Naive thymus-derived CD4-positive, alpha-beta T cell (primary cell): Measurements from ENCODE around the gene PDGFRA. TPM values are rescaled to one million over a fixed set of nuclear protein-coding genes. Genes with fewer than 3 reads are reported as not detected.

Experiments
- ATAC-seq: fragments of 150-1000 bp; cut with Tn5 transposase; 2 replicates; pipeline ENCODE4 v1.10.0; 2021; ENCODE audit warnings: mild to moderate bottlenecking, moderate library complexity
- CTCF ChIA-PET: fragments of 350-600 bp; sonication (Branson Sonifier 250); formaldehyde crosslinking; loops from one replicate; lab custom pipeline; 2021; ENCODE audit warnings: antibody characterized with exemption; lab: Charles Lee
- POLR2A ChIA-PET: fragments of 350-600 bp; sonication (Branson Sonifier 250); formaldehyde crosslinking; loops from one replicate; lab custom pipeline; 2021; ENCODE audit warnings: antibody characterized with exemption, inconsistent platforms; lab: Charles Lee
- DNase-seq, 9 donors: peaks; one replicate each; pipeline versions ENCODE4 v3.0.0 to v3.0.0-alpha.2; 2020 to 2022; ENCODE audit warnings: mixed read lengths in 1 of 9
- H3K27ac ChIP-seq: one replicate; pipeline ENCODE4 v1.7.0; 2013; ENCODE audit warnings: mild to moderate bottlenecking, low read depth, low read length, moderate library complexity
- H3K27me3 ChIP-seq, 2 donors: one replicate each; pipeline ENCODE4 v1.7.0; 2013; ENCODE audit warnings: low read length in 2 of 2, mild to moderate bottlenecking in 2 of 2, moderate library complexity in 2 of 2; ENCODE audit not compliant: control insufficient read depth in 2 of 2, insufficient read depth in 2 of 2
- H3K36me3 ChIP-seq, 3 experiments: 1 replicate in 2 of 3; 2 replicates in 1 of 3; pipeline ENCODE4 v1.7.0; 2013; ENCODE audit warnings: low read length in 3 of 3, mild to moderate bottlenecking in 3 of 3, moderate library complexity in 1 of 3; ENCODE audit not compliant: insufficient read depth in 3 of 3, control insufficient read depth in 2 of 3
- H3K4me1 ChIP-seq, 2 donors: one replicate each; pipeline ENCODE4 v1.7.0; 2013; ENCODE audit warnings: low read length in 2 of 2, mild to moderate bottlenecking in 2 of 2, moderate library complexity in 1 of 2; ENCODE audit not compliant: control insufficient read depth in 2 of 2, insufficient read depth in 2 of 2
- H3K4me3 ChIP-seq: 2 replicates; pipeline ENCODE4 v1.7.0; 2013; ENCODE audit warnings: mild to moderate bottlenecking, low read length
- H3K9me3 ChIP-seq, 3 experiments: 1 replicate in 2 of 3; 2 replicates in 1 of 3; pipeline ENCODE4 v1.7.0; 2013; ENCODE audit warnings: low read length in 3 of 3; ENCODE audit not compliant: control insufficient read depth in 2 of 3
- H3K27ac Mint-ChIP-seq, 9 donors: one replicate each; pipeline ENCODE4 v1.8.0; 2020 to 2022; ENCODE audit warnings: mixed read lengths in 9 of 9, mild to moderate bottlenecking in 8 of 9, moderate library complexity in 5 of 9, inconsistent platforms in 2 of 9
- H3K27me3 Mint-ChIP-seq, 5 donors: one replicate each; pipeline ENCODE4 v1.8.0; 2021 to 2022; ENCODE audit warnings: mixed read lengths in 5 of 5, mild to moderate bottlenecking in 1 of 5
- H3K36me3 Mint-ChIP-seq, 5 donors: one replicate each; pipeline ENCODE4 v1.8.0; 2020 to 2022; ENCODE audit warnings: mixed read lengths in 5 of 5, mild to moderate bottlenecking in 3 of 5, inconsistent platforms in 1 of 5
- H3K4me1 Mint-ChIP-seq, 7 donors: one replicate each; pipeline ENCODE4 v1.8.0; 2020 to 2022; ENCODE audit warnings: mixed read lengths in 7 of 7, mild to moderate bottlenecking in 3 of 7, inconsistent platforms in 1 of 7
- H3K4me3 Mint-ChIP-seq, 10 donors: one replicate each; pipeline ENCODE4 v1.8.0; 2020 to 2022; ENCODE audit warnings: mild to moderate bottlenecking in 10 of 10, mixed read lengths in 10 of 10, moderate library complexity in 6 of 10, inconsistent platforms in 2 of 10
- H3K9me3 Mint-ChIP-seq, 11 donors: one replicate each; pipeline ENCODE4 v1.8.0; 2020 to 2022; ENCODE audit warnings: mixed read lengths in 11 of 11, mild to moderate bottlenecking in 4 of 11, inconsistent platforms in 1 of 11, moderate library complexity in 1 of 11
- intact Hi-C, 2 donors: fragments of 100-400 bp; cut with micrococcal nuclease; formaldehyde crosslinking; loops; one replicate each; pipeline ENCODE4 v1.15.1; 2023
- polyA plus RNA-seq, 2 donors: library from polyadenylated mRNA; unstranded; fragments of 300-500 nt; fragmentation: Illumina TruSeq; gene quantifications; one replicate each; pipeline ENCODE4 v1.2.3, GENCODE V29; 2021
- total RNA-seq, 6 experiments: library from RNA in 5 of 6; stranded (reverse) in 5 of 6; gene quantifications; 1 replicate in 5 of 6; 2 replicates in 1 of 6; pipeline ENCODE4 v1.2.3 and lab custom pipeline; 2021 to 2026

Gene PDGFRA
- total and polyA plus RNA-seq, 7 experiments from 2014 or later, result 1.9 TPM; not detected in 6

GRCh38 chr4:54268151-54268550 is 39.1 kb downstream of the PDGFRA start:
- H3K9me3 ChIP-seq, result no peaks in the 10 kb centered on the region
- no peak overlapping the region for H3K4me3 Mint-ChIP-seq
- no peaks in the 10 kb centered on the region for H3K4me1 ChIP-seq
- no peaks in the 10 kb centered on the region for H3K27me3 ChIP-seq
- intact Hi-C loops, result no loop called here
- ChIA-PET POLR2A (no interaction called here), CTCF (no interaction called here)
- peaks cover 0 to 29% (median 14%) of the 10 kb centered on the region in 5 donors for H3K27me3 Mint-ChIP-seq
- no peak overlapping the region for H3K27ac Mint-ChIP-seq
- DNase-seq (no peak), ATAC-seq (no peak)
- no peaks in the 10 kb centered on the region for H3K4me1 Mint-ChIP-seq
- no peak overlapping the region for H3K4me3 ChIP-seq
- H3K36me3 ChIP-seq, result no peaks in the 10 kb centered on the region
- no peak overlapping the region for H3K27ac ChIP-seq
- H3K9me3 Mint-ChIP-seq, result peaks cover 0 to 2% (median 0%) of the 10 kb centered on the region in 11 donors
- peaks cover 0 to 3% (median 0%) of the 10 kb centered on the region in 5 donors for H3K36me3 Mint-ChIP-seq

DNA sequence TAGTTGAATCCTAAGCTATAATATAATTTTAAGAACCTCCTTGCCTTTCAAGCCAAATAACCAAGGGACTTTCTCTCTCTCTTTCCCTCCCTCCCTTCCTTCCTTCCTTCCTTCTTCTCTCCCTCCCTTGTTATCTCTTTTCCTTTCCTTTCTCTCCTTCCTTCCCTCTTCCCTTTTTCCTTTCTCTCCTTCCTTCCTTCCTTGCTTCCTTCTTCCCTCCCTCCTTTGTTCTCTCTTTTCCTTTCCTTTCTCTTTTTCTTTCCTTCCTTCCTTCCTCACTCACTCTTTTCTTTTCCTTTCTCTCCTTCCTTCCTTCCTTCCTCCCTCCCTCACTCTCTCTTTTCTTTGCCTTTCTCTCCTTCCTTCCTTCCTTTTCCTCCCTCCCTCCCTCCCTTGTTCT is 42.4 kb downstream of the PDGFRA start:
- peaks cover 0 to 4% of the 10 kb centered on the region in 2 donors for H3K27me3 ChIP-seq
- ChIA-PET CTCF (interaction anchor here (1.2 kb wide), 1 partner anchor 38 kb away, joined by 3 read pairs; no protein-coding TSS in a partner anchor), POLR2A (no interaction called here)
- H3K4me1 ChIP-seq, result no peaks in the 10 kb centered on the region
- H3K4me1 Mint-ChIP-seq, result peaks cover 0 to 7% (median 0%) of the 10 kb centered on the region in 7 donors
- H3K4me3 ChIP-seq, result no peak overlapping the region
- peaks cover 0 to 45% (median 34%) of the 10 kb centered on the region in 5 donors for H3K27me3 Mint-ChIP-seq
- H3K27ac Mint-ChIP-seq, result no peak overlapping the region
- H3K9me3 ChIP-seq, result no peaks in the 10 kb centered on the region
- no peak overlapping the region for H3K27ac ChIP-seq
- no peak for DNase-seq
- no peak for ATAC-seq
- H3K36me3 Mint-ChIP-seq, result peaks cover 0 to 3% (median 0%) of the 10 kb centered on the region in 5 donors
- H3K36me3 ChIP-seq, result no peaks in the 10 kb centered on the region
- H3K9me3 Mint-ChIP-seq, result peaks cover 0 to 3% (median 0%) of the 10 kb centered on the region in 11 donors
- intact Hi-C loops, result no loop called here
- no peak overlapping the region for H3K4me3 Mint-ChIP-seq

DNA sequence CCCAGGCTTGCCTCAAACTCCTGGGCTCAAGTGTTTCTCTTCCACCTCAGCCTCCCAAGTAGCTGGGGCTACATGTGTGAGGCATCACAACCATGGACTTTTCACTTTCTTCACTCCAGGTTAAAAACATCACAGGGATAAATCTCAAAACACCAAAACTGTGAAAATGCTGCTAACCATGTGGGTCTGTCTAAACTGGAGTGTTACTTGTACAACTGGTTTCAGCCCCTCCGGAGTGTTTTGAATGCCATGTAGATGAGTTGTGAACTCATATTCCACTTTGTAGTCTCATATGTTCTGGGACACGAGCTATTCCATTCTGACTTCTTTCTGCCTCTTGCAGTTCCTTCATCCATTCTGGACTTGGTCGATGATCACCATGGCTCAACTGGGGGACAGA is 43.0 kb downstream of the PDGFRA start:
- Mint-ChIP-seq H3K36me3 (peaks cover 0 to 3% (median 0%) of the 10 kb centered on the region in 5 donors), H3K27ac (no peak overlapping the region), H3K4me3 (no peak overlapping the region), H3K9me3 (peaks cover 0 to 3% (median 0%) of the 10 kb centered on the region in 11 donors), H3K27me3 (peaks cover 0 to 48% (median 34%) of the 10 kb centered on the region in 5 donors), H3K4me1 (peaks cover 0 to 8% (median 0%) of the 10 kb centered on the region in 7 donors)
- DNase-seq (no peak), ATAC-seq (no peak)
- intact Hi-C loops, result no loop called here
- POLR2A ChIA-PET, result no interaction called here
- Histone ChIP-seq H3K4me3 (no peak overlapping the region), H3K9me3 (no peaks in the 10 kb centered on the region), H3K27me3 (peaks cover 0 to 4% of the 10 kb centered on the region in 2 donors), H3K36me3 (no peaks in the 10 kb centered on the region), H3K4me1 (no peaks in the 10 kb centered on the region), H3K27ac (no peak overlapping the region)
- CTCF ChIA-PET, result interaction anchor here (1.2 kb wide), 1 partner anchor 39 kb away, joined by 3 read pairs; no protein-coding TSS in a partner anchor

DNA sequence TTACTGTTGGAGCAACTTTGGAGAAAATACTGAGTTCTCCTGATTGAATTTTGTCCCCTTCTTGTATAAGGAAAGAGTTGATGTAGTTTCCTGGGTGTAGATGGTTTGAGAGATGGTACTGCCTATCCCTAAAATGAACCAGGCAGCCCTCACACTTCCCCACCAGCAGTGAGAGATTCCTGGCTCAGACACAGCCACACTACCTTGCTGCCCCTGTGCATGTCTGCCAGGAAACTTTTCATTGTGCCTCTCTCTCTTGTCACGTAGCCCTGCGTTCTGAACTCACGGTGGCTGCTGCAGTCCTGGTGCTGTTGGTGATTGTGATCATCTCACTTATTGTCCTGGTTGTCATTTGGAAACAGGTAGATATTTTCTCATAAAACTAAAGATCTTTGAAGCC is 45.2 kb downstream of the PDGFRA start:
- DNase-seq (no peak), ATAC-seq (no peak)
- H3K27me3 ChIP-seq, result peaks cover 0 to 4% of the 10 kb centered on the region in 2 donors
- ChIA-PET CTCF (no interaction called here), POLR2A (interaction anchor here (0.7 kb wide), 1 partner anchor 1035 kb away, joined by 3 read pairs; no protein-coding TSS in a partner anchor)
- H3K4me3 ChIP-seq, result no peak overlapping the region
- H3K27ac ChIP-seq, result no peak overlapping the region
- no peaks in the 10 kb centered on the region for H3K9me3 ChIP-seq
- H3K4me3 Mint-ChIP-seq, result no peak overlapping the region
- H3K9me3 Mint-ChIP-seq, result peaks cover 0 to 3% (median 0%) of the 10 kb centered on the region in 11 donors
- H3K36me3 Mint-ChIP-seq, result peaks cover 0 to 4% (median 0%) of the 10 kb centered on the region in 5 donors
- peaks cover 0 to 17% (median 0%) of the 10 kb centered on the region in 7 donors for H3K4me1 Mint-ChIP-seq
- H3K36me3 ChIP-seq, result no peaks in the 10 kb centered on the region
- intact Hi-C loops, result no loop called here
- H3K27ac Mint-ChIP-seq, result no peak overlapping the region
- H3K27me3 Mint-ChIP-seq, result peaks cover 0 to 55% (median 39%) of the 10 kb centered on the region in 5 donors
- no peaks in the 10 kb centered on the region for H3K4me1 ChIP-seq

DNA sequence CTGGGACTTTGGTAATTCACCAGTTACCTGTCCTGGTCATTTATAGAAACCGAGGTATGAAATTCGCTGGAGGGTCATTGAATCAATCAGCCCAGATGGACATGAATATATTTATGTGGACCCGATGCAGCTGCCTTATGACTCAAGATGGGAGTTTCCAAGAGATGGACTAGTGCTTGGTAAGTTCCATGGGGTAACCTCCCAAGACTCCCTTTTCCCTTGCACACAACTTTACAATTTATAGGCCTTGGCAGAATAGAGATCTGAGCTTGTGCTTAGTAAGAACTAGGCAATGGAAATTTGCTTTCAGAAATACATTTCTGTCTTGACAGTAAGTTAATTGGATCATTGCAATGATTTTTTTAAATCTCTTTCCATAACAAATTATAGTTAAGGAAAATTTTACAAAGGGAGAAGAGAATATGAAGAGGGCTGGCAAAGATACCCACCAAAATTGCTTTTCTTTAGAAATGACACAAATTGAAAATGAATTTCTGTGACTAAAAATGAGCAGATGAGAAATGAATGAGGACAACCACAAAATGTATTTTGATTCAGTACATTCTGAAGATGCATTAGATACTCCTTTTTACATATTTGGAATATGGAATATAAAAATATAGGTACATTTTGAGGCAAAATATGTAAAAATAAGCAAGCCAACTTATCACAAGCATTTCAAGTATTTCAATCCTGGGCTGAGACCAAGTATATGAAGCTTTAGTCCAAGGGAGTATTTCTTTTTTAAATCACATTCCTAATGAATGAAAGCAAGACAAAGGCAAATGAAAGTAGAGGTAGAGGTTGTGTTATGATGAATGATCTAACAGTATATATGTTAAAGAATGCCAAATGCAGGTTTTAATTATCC is 45.9 kb downstream of the PDGFRA start:
- H3K27me3 Mint-ChIP-seq, result peaks cover 0 to 57% (median 41%) of the 10 kb centered on the region in 5 donors
- POLR2A ChIA-PET, result no interaction called here
- peaks cover 0 to 17% (median 0%) of the 10 kb centered on the region in 7 donors for H3K4me1 Mint-ChIP-seq

GRCh38 chr4:54276641-54277430 is 47.7 kb downstream of the PDGFRA start:
- peaks cover 0 to 4% of the 10 kb centered on the region in 2 donors for H3K27me3 ChIP-seq
- CTCF ChIA-PET, result no interaction called here

More for the DNA sequence above, 45.9 kb downstream of the PDGFRA start:
- H3K36me3 Mint-ChIP-seq, result peaks cover 0 to 4% (median 0%) of the 10 kb centered on the region in 5 donors
- H3K27ac Mint-ChIP-seq, result no peak overlapping the region
- ATAC-seq (no peak), DNase-seq (no peak)
- CTCF ChIA-PET, result no interaction called here
- no peak overlapping the region for H3K4me3 ChIP-seq
- no peak overlapping the region for H3K4me3 Mint-ChIP-seq
- intact Hi-C loops, result no loop called here
- no peaks in the 10 kb centered on the region for H3K9me3 ChIP-seq
- H3K27me3 ChIP-seq, result peaks cover 0 to 4% of the 10 kb centered on the region in 2 donors
- no peaks in the 10 kb centered on the region for H3K36me3 ChIP-seq
- no peak overlapping the region for H3K27ac ChIP-seq
- peaks cover 0 to 3% (median 0%) of the 10 kb centered on the region in 11 donors for H3K9me3 Mint-ChIP-seq
- H3K4me1 ChIP-seq, result no peaks in the 10 kb centered on the region

More at GRCh38 chr4:54276641-54277430, 47.7 kb downstream of the PDGFRA start:
- peaks cover 0 to 5% (median 2%) of the 10 kb centered on the region in 11 donors for H3K9me3 Mint-ChIP-seq
- H3K36me3 ChIP-seq, result no peaks in the 10 kb centered on the region
- H3K4me3 ChIP-seq, result no peak overlapping the region
- peaks cover 0 to 62% (median 41%) of the 10 kb centered on the region in 5 donors for H3K27me3 Mint-ChIP-seq
- no peak overlapping the region for H3K27ac ChIP-seq
- H3K36me3 Mint-ChIP-seq, result peaks cover 0 to 2% (median 0%) of the 10 kb centered on the region in 5 donors
- peak overlapping the region in 2 of 9 donors; percentile 8 to 51 for H3K27ac Mint-ChIP-seq
- peaks cover 0 to 19% (median 0%) of the 10 kb centered on the region in 7 donors for H3K4me1 Mint-ChIP-seq
- no peaks in the 10 kb centered on the region for H3K4me1 ChIP-seq
- intact Hi-C loops, result no loop called here
- H3K9me3 ChIP-seq, result no peaks in the 10 kb centered on the region
- DNase-seq, result no peak
- POLR2A ChIA-PET, result no interaction called here
- H3K4me3 Mint-ChIP-seq, result peak overlapping the region in 1 of 10 donors; percentile 48
- no peak for ATAC-seq
